Naive thymus-derived CD8-positive, alpha-beta T cell (primary cell): ENCODE measurements around the gene KNSTRN. TPM values are rescaled to one million over a fixed set of nuclear protein-coding genes. Genes with fewer than 3 reads are reported as not detected.

ENCODE experiments used
- ATAC-seq, 2 donors: fragments of 150-1000 bp; cut with Tn5 transposase in 1 of 2; sonication (Bioruptor Pico), chemical (Tn5 transposase) in 1 of 2; 1 replicate in 1 of 2; 2 replicates in 1 of 2; pipeline ENCODE4 v1.10.0; 2021; ENCODE audit warnings: mild to moderate bottlenecking in 2 of 2, moderate library complexity in 2 of 2
- POLR2A ChIA-PET: fragments of 350-600 bp; sonication (Branson Sonifier 250); formaldehyde crosslinking; loops from one replicate; lab custom pipeline; 2021; ENCODE audit warnings: antibody characterized with exemption; lab: Charles Lee
- DNase-seq, 10 donors: peaks; one replicate each; pipeline versions ENCODE4 v3.0.0 to v3.0.0-alpha.2; 2020 to 2022
- H3K27ac Mint-ChIP-seq, 10 donors: one replicate each; pipeline ENCODE4 v1.8.0; 2020 to 2022; ENCODE audit warnings: mild to moderate bottlenecking in 10 of 10, mixed read lengths in 10 of 10, moderate library complexity in 4 of 10, inconsistent platforms in 1 of 10
- H3K27me3 Mint-ChIP-seq, 5 donors: one replicate each; pipeline ENCODE4 v1.8.0; 2021 to 2022; ENCODE audit warnings: mixed read lengths in 5 of 5
- H3K36me3 Mint-ChIP-seq, 3 donors: one replicate each; pipeline ENCODE4 v1.8.0; 2020 to 2022; ENCODE audit warnings: mixed read lengths in 3 of 3, mild to moderate bottlenecking in 2 of 3, inconsistent platforms in 1 of 3
- H3K4me1 Mint-ChIP-seq, 4 donors: one replicate each; pipeline ENCODE4 v1.8.0; 2021 to 2022; ENCODE audit warnings: mixed read lengths in 4 of 4
- H3K4me3 Mint-ChIP-seq, 10 donors: one replicate each; pipeline ENCODE4 v1.8.0; 2020 to 2022; ENCODE audit warnings: mild to moderate bottlenecking in 10 of 10, mixed read lengths in 10 of 10, moderate library complexity in 6 of 10, inconsistent platforms in 1 of 10
- H3K9me3 Mint-ChIP-seq, 9 donors: one replicate each; pipeline ENCODE4 v1.8.0; 2020 to 2022; ENCODE audit warnings: mixed read lengths in 9 of 9, mild to moderate bottlenecking in 3 of 9, inconsistent platforms in 1 of 9, moderate library complexity in 1 of 9
- polyA plus RNA-seq, 3 donors: library from polyadenylated mRNA; unstranded; fragments of 300-500 nt; fragmentation: Illumina TruSeq; gene quantifications; one replicate each; pipeline ENCODE4 v1.2.3, GENCODE V29; 2021
- total RNA-seq, 8 experiments: library from RNA in 2 of 8; stranded (reverse) in 2 of 8; gene quantifications; one replicate each; pipeline ENCODE4 v1.2.3 and lab custom pipeline; 2021 to 2026

Gene KNSTRN
- total and polyA plus RNA-seq, 5 experiments from 2014 or later, result 2.1 to 8.8 (median 2.8) TPM

DNA sequence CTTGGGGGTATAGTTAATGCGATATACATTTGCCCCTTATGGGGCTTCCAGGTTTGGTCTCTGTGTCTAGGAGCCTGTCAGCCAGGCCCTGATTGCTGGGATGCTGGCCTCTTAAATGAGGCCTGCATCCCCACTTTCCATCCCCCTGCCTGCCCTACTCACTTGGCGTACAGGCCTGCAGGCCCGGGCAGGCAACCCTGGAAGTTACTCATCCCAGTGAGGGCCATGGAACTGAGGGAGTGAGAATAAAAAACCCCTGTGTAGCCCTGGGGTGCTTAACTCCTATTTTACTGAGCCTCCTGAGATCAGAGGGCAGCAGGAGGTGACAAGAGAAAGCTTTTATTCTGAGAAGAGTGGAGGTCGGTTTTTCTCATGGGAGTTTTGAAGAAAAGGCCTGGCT lies 22.5 kb upstream of the KNSTRN start:
- peaks cover 7 to 22% (median 14%) of the 10 kb centered on the region in 4 donors for H3K4me1 Mint-ChIP-seq
- H3K27ac Mint-ChIP-seq, result no peak overlapping the region
- no peaks in the 10 kb centered on the region for H3K9me3 Mint-ChIP-seq
- H3K4me3 Mint-ChIP-seq, result peak overlapping the region in 4 of 10 donors; percentile 22 to 82 (median 63)
- POLR2A ChIA-PET, result no interaction called here
- peaks cover 0 to 3% (median 0%) of the 10 kb centered on the region in 3 donors for H3K36me3 Mint-ChIP-seq
- no peak for DNase-seq
- H3K27me3 Mint-ChIP-seq, result peaks cover 0 to 22% (median 2%) of the 10 kb centered on the region in 5 donors
- ATAC-seq, result no peak

DNA sequence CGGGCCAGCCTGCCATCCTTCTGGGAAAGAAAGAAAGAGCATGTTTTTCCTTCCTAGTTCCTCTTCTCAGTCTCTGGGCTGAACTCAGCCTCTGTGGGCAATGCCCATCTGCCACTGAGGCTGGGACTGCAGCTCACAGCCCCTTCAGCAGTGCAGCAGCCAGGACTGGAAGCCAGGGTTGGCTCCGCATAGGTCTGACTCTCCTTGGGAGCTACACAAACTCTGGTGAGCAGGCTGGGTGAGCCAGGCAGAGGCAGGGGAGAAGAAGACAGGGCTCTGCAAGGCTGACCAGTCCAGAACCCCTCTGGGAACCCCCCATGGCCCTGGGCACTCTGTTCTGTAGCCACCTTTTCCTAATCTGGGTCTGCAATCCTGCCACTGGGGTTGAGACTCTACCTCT lies 20.9 kb upstream of the KNSTRN start:
- no peaks in the 10 kb centered on the region for H3K9me3 Mint-ChIP-seq
- H3K27me3 Mint-ChIP-seq, result peaks cover 0 to 7% (median 2%) of the 10 kb centered on the region in 5 donors
- ATAC-seq (no peak), DNase-seq (no peak)
- H3K4me3 Mint-ChIP-seq, result no peak overlapping the region
- H3K36me3 Mint-ChIP-seq, result peaks cover 0 to 3% (median 0%) of the 10 kb centered on the region in 3 donors
- POLR2A ChIA-PET, result no interaction called here
- no peak overlapping the region for H3K27ac Mint-ChIP-seq
- H3K4me1 Mint-ChIP-seq, result peaks cover 17 to 27% (median 21%) of the 10 kb centered on the region in 4 donors

GRCh38 chr15:40363611-40364010 lies 18.9 kb upstream of the KNSTRN start:
- H3K36me3 Mint-ChIP-seq, result peaks cover 0 to 3% (median 0%) of the 10 kb centered on the region in 3 donors
- H3K27ac Mint-ChIP-seq, result no peak overlapping the region
- no peak overlapping the region for H3K4me3 Mint-ChIP-seq
- peaks cover 25 to 35% (median 30%) of the 10 kb centered on the region in 4 donors for H3K4me1 Mint-ChIP-seq
- POLR2A ChIA-PET, result no interaction called here
- H3K9me3 Mint-ChIP-seq, result no peaks in the 10 kb centered on the region
- H3K27me3 Mint-ChIP-seq, result no peaks in the 10 kb centered on the region
- DNase-seq (no peak), ATAC-seq (no peak)

- no peaks in the 10 kb centered on the region for H3K9me3 Mint-ChIP-seq
- peaks cover 0 to 3% (median 0%) of the 10 kb centered on the region in 3 donors for H3K36me3 Mint-ChIP-seq
- H3K27me3 Mint-ChIP-seq, result no peaks in the 10 kb centered on the region
- H3K4me1 Mint-ChIP-seq, result peaks cover 22 to 32% (median 30%) of the 10 kb centered on the region in 4 donors
- POLR2A ChIA-PET, result no interaction called here
- no peak for DNase-seq
- ATAC-seq, result no peak
- no peak overlapping the region for H3K4me3 Mint-ChIP-seq
- no peak overlapping the region for H3K27ac Mint-ChIP-seq
These were observed 18.3 kb upstream of the KNSTRN start for GRCh38 chr15:40364251-40364650.

- POLR2A ChIA-PET, result no interaction called here
- H3K9me3 Mint-ChIP-seq, result no peaks in the 10 kb centered on the region
- peaks cover 22 to 34% (median 30%) of the 10 kb centered on the region in 4 donors for H3K4me1 Mint-ChIP-seq
- H3K27me3 Mint-ChIP-seq, result no peaks in the 10 kb centered on the region
- H3K27ac Mint-ChIP-seq, result peak overlapping the region in 1 of 10 donors; percentile 25
- H3K36me3 Mint-ChIP-seq, result peaks cover 0 to 3% (median 0%) of the 10 kb centered on the region in 3 donors
- ATAC-seq, result no peak
- H3K4me3 Mint-ChIP-seq, result peak overlapping the region in 2 of 10 donors; percentile 47
- DNase-seq, result no peak
These were observed 17.5 kb upstream of the KNSTRN start for GRCh38 chr15:40365016-40365415.

DNA sequence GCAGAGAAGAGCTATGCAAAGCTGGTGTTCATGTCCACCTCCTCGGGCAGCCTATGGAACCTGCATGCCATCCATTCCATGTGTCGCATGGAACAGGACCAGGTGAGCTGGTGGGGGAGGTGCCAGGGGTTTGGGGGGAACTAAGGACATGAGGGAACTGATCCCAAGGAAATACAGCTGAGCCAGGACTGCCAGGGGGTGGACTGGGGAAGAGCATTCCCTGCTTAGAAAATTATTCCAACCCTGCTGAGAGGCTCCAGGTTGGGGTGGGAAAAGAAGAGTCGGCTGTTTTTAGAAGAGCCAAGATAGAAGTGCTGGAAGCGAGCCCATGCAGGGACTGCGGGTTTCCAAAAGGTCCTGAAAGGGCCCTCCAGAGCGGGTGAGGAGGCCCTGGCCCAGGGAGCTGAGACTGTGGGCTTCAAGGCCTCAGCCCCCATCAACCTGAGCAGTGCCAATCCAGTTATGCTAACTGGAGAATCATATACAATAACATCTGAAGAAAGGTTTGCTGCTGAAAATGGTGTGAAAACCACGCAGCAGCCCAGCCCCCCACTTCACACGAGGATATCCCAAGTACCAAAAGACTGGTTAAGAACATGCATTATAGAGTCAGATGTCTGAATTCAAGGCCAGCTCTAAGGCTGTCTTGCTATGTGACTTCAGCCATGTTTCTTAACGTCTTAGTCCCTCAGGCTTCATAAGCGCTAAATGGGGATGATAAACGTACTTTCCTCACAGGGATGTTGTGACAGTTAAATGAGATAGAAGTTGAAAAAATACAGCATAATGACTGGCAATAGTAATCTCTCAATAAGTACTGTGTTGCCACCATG lies 16.7 kb upstream of the KNSTRN start:
- ATAC-seq (no peak), DNase-seq (no peak)
- POLR2A ChIA-PET, result interaction anchor here (1.2 kb wide), 1 partner anchor 41 kb away, joined by 4 read pairs; no protein-coding TSS in a partner anchor
- Mint-ChIP-seq H3K36me3 (peaks cover 0 to 3% (median 0%) of the 10 kb centered on the region in 3 donors), H3K4me3 (peak overlapping the region in 9 of 10 donors; percentile 19 to 60 (median 43)), H3K9me3 (no peaks in the 10 kb centered on the region), H3K27ac (peak overlapping the region in 1 of 10 donors; percentile 25), H3K27me3 (no peaks in the 10 kb centered on the region), H3K4me1 (peaks cover 22 to 34% (median 30%) of the 10 kb centered on the region in 4 donors)

DNA sequence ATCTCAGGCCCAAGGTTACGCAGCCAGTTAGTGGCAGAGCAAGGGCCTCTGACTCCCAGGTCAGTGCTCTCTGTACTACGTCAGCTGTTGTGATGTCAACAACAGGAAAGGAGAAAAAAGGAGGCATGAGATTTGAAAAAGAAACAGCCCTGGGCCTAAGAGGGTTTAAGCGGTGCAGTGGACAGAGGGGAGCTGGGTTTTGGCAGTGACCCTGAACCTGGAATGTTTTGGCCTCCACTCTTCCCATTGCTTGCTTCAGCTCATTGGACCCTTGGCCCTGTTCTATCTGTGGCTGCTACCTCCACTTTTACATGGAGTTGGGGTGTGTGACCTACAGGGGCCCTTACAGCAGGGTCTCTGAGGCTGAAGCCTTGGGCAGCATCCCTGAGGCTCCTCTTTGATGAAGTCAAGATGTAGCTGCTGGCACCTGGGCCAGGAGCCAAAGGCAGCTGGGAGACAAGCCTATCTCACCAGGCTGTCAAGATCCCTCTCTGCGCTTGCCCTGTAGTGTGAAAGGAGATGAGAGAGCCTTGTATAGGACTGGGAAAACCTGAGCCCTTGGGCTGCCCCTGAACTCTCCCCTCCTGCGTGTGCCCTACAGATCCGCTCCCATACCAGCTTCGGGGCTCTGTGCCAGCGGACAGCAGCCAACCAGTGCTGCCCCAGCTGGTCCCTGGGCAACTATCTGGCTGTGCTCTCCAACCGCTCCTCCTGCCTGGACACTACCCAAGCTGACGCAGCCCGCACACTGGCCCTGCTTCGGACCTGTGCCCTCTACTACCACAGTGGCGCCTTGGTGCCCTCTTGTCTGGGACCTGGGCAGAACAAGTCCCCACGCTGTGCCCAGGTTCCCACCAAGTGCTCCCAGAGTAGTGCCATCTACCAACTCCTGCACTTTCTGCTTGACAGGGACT lies 15.8 kb upstream of the KNSTRN start:
- Mint-ChIP-seq H3K27me3 (no peaks in the 10 kb centered on the region), H3K4me3 (peak overlapping the region; percentile 77 to 91 (median 86)), H3K36me3 (peaks cover 0 to 3% (median 0%) of the 10 kb centered on the region in 3 donors), H3K27ac (peak overlapping the region in 6 of 10 donors; percentile 69 to 90 (median 78)), H3K4me1 (peaks cover 18 to 34% (median 30%) of the 10 kb centered on the region in 4 donors), H3K9me3 (no peaks in the 10 kb centered on the region)
- no peak for DNase-seq
- no peak for ATAC-seq
- POLR2A ChIA-PET, result interaction anchor here (0.9 to 2.1 kb wide), 7 partner anchors 9 to 73 kb away, joined by 3 to 8 read pairs (median 4); partner anchors contain the start of genes DISP2 and PLCB2

- Mint-ChIP-seq H3K27me3 (no peaks in the 10 kb centered on the region), H3K4me3 (peak overlapping the region; percentile 77 to 91 (median 86)), H3K36me3 (peaks cover 0 to 3% (median 0%) of the 10 kb centered on the region in 3 donors), H3K27ac (peak overlapping the region; percentile 69 to 90 (median 83)), H3K9me3 (no peaks in the 10 kb centered on the region), H3K4me1 (peaks cover 20 to 31% (median 29%) of the 10 kb centered on the region in 4 donors)
- ATAC-seq (no peak), DNase-seq (no peak)
- POLR2A ChIA-PET, result interaction anchor here (0.9 to 2.1 kb wide), 8 partner anchors 10 to 72 kb away, joined by 3 to 8 read pairs (median 4); partner anchors contain the start of genes DISP2 and PLCB2
These were observed 15.2 kb upstream of the KNSTRN start for GRCh38 chr15:40367371-40367685.

DNA sequence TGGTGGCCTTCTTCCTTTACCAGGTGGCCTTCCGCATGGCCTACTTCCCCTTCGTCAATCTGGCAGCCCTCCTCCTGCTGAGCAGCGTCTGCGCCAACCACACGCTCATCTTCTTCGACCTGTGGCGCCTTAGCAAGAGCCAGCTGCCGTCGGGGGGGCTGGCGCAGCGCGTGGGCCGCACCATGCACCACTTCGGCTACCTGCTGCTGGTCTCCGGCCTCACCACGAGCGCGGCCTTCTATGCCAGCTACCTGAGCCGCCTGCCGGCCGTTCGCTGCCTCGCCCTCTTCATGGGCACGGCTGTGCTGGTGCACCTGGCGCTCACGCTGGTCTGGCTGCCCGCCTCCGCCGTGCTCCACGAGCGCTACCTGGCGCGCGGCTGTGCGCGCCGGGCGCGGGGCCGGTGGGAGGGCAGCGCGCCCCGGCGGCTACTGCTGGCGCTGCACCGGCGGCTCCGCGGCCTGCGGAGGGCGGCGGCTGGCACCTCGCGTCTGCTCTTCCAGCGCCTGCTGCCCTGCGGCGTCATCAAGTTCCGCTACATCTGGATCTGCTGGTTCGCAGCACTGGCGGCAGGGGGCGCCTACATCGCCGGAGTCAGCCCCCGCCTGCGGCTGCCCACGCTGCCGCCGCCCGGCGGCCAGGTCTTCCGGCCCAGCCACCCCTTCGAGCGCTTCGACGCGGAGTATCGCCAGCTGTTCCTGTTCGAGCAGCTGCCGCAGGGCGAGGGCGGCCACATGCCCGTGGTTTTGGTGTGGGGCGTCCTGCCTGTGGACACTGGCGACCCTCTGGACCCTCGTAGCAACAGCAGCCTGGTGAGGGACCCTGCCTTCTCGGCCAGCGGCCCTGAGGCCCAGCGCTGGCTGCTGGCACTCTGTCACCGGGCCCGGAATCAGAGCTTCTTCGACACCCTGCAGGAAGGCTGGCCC lies 14.6 kb upstream of the KNSTRN start:
- POLR2A ChIA-PET, result interaction anchor here (0.9 to 2.1 kb wide), 11 partner anchors 10 to 71 kb away, joined by 3 to 8 read pairs (median 3); partner anchors contain the start of genes DISP2, KNSTRN and PLCB2
- no peaks in the 10 kb centered on the region for H3K36me3 Mint-ChIP-seq
- peak; percentile 79 to 92 (median 86) for DNase-seq

DNA sequence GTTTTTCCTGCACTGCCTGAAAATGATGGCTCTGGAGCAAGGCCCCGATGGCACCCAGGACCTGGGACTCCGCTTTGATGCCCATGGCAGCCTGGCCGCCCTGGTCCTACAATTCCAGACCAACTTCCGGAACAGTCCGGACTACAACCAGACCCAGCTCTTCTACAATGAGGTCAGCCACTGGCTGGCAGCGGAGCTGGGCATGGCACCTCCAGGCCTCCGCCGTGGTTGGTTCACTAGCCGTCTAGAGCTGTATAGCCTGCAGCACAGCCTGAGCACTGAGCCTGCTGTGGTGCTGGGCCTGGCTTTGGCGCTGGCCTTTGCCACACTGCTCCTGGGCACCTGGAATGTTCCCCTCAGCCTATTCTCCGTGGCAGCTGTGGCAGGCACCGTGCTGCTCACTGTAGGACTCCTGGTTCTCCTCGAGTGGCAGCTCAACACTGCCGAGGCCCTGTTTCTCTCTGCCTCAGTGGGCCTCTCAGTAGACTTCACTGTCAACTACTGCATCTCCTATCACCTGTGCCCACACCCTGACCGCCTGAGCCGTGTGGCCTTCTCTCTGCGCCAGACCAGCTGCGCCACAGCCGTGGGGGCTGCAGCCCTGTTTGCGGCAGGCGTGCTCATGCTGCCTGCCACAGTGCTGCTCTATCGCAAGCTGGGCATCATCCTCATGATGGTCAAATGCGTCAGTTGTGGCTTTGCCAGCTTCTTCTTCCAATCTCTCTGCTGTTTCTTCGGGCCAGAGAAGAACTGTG lies 13.6 kb upstream of the KNSTRN start:
- POLR2A ChIA-PET, result interaction anchor here (0.7 to 2.1 kb wide), 8 partner anchors 11 to 61 kb away, joined by 3 to 8 read pairs (median 3); partner anchors contain the start of genes DISP2, IVD, KNSTRN and PLCB2
- DNase-seq, result no peak
- Mint-ChIP-seq H3K27me3 (no peaks in the 10 kb centered on the region), H3K4me1 (peaks cover 15 to 29% (median 23%) of the 10 kb centered on the region in 4 donors), H3K9me3 (no peaks in the 10 kb centered on the region), H3K4me3 (peak overlapping the region in 9 of 10 donors; percentile 0 to 86 (median 64)), H3K36me3 (no peaks in the 10 kb centered on the region), H3K27ac (peak overlapping the region; percentile 5 to 89 (median 58))
- ATAC-seq, result no peak

More for the DNA sequence above, 14.6 kb upstream of the KNSTRN start:
- Mint-ChIP-seq H3K27me3 (no peaks in the 10 kb centered on the region), H3K4me1 (peaks cover 18 to 29% (median 26%) of the 10 kb centered on the region in 4 donors), H3K27ac (peak overlapping the region; percentile 69 to 90 (median 83)), H3K4me3 (peak overlapping the region; percentile 77 to 91 (median 86)), H3K9me3 (no peaks in the 10 kb centered on the region)
- ATAC-seq, result peak; percentile 94 to 96
